ENCODE data around the gene DACT3.

The DACT3 gene, protein sequence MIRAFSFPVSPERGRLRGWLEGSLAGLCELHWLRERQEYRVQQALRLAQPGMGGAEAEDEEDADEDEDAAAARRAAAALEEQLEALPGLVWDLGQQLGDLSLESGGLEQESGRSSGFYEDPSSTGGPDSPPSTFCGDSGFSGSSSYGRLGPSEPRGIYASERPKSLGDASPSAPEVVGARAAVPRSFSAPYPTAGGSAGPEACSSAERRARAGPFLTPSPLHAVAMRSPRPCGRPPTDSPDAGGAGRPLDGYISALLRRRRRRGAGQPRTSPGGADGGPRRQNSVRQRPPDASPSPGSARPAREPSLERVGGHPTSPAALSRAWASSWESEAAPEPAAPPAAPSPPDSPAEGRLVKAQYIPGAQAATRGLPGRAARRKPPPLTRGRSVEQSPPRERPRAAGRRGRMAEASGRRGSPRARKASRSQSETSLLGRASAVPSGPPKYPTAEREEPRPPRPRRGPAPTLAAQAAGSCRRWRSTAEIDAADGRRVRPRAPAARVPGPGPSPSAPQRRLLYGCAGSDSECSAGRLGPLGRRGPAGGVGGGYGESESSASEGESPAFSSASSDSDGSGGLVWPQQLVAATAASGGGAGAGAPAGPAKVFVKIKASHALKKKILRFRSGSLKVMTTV

DNA sequence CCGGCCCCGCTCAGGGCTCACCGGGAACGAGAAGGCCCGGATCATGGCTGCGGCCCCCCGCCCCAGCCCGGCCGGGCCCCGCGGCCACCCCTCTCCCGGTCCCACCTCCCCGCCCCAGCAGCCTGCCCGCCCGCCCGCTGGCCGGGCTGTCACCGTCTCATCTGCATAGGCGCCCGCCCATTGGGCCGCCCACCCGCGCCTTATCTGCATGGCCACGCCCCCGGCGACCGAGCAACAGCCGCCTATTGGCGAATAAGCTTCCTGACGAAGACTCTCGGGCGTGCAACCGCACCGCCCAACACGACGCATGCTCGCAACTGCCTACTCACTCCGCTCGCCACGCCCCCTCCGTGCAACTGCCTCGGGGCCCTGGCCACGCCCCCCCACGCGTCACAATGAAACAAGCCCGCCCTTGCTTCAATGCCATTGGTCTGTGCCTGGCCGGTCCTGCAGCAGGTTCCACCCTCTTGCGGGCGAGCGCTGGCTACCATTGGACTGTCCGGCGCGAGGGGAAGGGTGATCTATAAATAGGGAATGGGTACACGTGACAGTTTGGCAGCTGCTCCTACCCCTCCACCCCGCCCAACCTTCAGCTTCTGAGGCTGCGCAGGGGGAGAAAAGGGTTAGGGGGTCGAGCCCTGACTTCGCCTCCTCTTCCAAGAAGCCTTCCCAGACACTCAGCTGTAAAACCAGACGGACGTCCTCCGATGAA, at the start of gene DACT3:
Gene DACT3 (minus strand): TSS at position 163 of the 712 bp plus-strand sequence. CDS start 118 bp downstream, at position 45.
- DNase-seq: peak; percentile 100

DNA sequence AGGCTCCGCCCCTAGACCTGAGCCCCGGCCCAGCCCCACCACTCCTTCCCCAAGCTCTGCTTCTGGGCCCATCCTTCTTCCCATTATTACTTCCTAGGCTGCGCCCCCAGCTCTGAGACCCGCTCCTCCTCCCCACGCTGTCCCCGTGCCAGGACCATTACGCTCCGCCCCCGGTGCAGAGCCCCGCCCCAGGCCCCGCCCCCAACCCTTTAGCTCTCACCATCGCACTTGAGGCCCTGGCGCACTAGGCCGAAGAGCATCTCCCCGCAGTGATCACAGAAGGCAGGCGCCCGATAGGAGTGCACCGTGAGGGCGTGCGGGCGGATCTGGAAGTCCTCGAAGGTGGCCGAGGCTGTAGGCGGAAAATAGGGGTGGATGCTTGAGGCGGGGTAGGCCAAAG, 49.7 kb upstream of the DACT3 start:
- DNase-seq: no peak

DNA sequence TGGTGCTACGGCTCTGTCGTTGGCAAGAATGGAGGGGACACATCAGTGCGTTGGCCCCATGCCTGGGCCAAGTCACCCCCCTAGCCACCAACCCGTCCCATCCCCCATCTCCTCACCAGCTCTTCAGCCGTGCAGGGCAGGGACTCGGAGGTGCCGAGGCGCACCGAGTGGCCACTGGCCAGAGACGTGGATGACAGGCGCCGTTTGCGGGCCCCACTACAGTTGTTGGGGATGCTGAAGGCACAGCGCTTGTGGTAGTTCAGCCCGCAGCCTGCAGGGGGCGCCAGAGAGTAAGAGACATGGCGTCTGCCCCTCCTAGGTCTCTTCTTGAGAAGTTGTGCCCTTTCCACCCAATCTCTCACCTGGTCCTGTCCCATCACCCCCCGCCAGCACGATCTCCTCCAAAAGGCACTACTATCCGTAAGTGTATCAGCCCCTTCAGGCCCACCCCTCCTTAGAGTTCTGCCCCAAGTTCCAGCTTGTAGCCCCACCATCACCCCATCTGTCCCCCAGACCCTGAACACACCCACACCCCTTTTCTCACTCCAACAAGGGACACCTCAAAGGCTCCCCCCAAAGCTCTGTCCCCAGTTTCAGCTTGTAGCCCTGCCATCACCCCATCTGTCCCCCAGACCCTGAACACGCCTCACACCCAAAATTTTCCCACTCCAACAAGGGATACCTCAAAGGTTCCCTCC, 43.5 kb upstream of the DACT3 start:
- DNase-seq: peak; percentile 78

DNA sequence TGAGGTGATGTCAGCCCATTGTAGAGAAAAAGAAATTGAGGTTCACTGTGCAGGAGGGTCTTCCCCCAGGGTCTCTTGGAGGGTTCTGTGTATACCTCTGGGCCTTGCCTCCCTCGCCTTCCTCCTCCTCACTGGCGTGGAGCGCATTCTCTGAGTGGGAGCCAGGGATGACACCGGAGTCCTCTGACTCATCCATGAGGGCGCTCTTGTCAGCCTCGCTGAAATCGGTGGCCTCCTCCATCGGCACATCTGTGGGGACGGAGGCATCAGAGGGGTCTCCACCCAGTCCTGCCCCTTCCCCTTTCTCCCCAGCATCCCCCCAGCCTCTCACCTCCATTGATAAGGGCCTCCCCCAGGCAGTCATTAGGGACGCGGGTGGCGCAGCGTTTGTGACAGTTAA, 39.7 kb upstream of the DACT3 start:
- no peak for DNase-seq

DNA sequence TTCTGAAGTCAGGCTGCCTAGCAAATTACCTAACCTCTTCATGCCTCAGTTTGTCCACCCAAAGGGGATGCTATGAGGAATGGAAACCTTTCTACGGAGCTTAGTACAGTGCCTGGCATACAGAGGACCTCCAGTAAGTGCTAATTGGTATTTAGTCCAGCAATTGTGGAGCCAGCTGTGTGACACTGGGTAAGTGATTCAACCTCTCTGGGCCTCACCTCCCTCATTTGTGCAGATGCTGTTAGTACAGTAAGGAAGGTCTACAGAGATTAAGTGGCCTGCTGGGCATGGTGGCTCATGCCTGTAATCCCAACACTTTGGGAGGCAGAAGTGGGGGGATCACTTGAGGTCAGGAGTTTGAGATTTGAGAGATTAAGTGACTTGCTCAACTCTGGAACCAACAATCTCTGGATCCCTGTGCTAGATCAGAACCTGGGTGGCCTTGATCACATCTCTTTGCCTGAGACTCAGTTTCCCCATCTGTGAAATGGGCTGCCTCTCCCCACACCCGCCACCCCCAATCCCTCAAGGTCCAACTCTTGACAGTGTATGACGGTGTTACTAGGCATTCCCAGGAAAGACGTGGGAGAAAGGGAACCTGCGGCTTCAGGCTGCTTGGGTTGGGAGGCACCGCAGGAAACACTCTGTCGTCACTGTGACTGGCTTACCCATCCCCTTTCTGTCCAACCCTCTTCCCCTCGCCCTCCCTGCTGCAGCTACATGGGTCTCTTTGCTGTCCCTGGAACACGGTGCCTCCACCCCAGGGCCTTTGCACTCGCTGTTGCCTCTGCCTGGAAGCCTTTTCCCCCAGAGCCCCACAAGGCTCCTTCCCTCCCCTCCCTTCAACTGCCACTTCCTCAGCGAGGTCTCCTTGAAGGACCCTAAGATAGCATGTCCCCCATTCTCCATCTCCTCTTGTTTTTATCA, 37.7 kb upstream of the DACT3 start:
- no peak for DNase-seq

DNA sequence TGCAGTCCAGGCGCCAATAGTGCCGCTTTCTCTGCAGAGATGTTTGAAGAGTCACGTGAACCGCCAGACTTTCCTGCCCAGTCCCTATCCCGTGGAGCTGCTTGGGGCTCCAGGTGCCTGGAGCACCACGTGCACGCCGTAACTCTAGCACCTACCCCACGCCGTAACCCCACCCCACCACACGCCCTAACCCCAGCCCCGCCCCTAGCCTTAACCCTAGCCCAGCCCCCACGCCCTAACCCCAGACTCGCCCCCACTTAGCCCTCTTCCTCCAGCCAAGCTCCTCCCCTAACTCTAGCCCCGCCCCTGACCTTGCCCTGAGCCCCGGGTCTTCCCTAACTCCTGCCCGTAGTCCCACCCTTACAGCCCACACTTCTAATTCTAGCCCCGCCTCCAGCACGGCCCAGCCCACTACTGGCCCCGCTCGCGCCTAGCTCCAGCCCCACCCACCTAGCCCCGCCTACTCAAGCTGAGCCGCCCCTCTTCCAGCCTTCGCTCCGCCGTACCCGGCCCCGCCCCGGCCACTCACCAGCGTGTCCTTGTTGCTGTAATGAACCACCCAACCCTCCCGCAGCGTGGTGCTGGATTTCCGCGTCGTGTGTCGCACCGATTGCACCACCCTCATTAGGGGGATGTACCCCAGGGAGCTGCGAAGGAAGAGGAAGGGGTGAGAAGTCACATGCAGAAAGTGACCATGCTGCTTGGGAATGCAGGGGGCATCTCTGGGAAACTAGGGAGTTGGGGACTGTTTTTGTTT, 36.4 kb upstream of the DACT3 start:
- DNase-seq: no peak

DNA sequence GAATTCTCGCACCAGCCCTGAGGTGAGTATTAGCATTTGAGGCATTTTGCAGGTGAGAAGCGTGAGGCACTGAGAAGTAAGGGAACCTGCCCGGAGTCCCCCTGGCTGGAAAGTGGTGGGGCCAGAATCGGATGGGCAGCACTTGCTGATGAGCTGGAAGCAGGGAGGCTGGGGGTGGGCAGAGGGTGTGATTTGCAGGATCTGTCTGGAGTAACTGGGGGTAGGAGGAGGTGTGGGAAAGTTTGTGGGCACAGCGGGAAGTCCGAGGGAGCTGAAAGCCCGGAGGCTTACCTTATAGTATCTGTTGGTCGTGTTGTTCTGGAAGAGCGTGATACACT, 35.9 kb upstream of the DACT3 start:
- no peak for DNase-seq

DNA sequence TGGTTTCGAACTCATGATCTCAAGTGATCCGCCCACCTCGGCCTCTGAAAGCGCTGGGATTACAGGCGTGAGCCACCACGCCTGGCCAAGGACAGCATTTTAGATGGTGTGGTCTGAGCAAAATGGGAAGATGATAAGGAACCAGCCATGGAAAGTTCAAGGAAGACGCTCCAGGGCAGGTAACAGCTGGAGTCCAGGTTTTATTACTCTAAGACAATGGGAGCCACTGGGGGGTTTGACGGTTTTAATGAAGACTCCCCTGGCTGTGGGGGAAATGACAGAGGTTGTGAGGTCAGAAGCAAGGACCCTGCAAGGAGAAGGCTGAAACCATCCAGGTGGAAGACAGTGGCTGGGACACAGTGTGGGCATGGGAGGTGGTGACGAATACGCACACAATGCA, 35.1 kb upstream of the DACT3 start:
- DNase-seq: no peak

DNA sequence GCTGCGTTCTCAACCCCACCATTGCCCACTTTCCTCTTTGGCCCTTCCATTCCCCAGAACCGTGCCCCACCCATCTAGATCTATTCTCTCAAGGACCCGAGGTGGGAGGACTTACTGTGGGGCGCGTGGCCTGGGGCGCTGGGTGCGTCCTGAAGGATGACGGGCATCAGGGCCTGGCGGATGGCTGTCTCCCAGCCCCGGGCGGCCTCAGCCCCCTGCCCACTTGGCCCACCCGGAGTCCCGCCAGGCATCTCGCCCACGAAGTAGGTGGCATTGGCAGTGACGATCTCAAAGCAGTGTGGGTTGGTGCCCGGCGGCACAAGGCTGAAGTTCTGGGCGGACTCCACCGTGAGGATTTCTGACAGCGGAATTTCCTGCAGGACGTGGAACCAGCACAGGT, 32.8 kb upstream of the DACT3 start:
- no peak for DNase-seq

DNA sequence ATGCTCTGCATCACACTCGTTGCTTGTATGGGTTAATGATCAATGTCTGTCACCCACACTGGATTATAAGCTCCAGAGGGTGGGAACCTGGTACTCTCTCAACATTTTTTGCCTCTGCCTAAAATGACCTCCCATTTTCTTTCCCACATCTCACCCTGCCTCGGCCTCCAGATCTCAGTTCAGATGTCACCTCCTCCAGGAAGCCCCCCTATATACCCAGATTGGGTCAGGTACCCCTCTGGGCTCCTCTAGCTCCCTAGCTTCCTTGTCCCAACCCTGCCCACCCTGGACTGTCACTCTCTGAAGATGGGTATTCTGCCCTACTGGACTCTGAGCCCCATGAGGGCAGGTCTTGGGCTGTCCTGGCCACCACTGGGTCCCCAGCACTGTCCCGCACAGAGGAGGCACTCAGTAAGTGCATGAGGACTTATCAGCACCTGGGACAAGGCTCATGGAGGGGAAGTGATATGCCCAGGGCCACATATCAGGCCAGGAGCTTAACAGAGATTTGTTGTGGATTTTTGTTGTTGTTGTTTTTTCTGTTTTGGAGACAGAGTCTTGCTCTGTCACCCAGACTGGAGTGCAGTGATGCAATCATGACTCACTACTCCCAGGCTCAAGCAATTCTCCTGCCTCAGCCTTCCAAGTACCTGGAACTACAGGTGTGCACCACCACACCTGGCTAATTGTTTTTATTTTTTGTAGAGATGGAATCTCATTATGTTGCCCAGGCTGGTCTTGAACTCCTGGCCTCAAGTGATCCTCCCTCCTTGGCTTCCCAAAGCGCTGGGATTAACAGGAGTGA, 32.1 kb upstream of the DACT3 start:
- no peak for DNase-seq

DNA sequence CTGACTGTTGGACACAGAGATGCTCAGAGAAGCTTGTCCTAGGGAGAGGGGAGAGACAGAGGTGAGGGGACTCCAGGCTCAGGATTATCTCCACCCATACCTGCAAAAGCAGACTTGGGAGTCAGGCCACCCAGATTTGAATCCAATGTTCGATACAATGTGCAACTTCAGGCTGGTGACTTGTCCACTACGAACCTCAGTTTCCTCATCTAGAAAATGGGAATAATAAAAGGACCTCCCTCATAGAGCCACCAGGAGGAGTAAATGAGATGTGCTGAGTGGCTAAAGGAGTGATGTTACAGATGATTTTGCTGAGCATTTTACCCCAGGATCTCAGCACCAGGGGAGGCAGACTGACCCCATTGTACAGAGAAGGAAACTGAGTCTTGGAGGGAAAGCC, 31.0 kb upstream of the DACT3 start:
- DNase-seq: no peak

DNA sequence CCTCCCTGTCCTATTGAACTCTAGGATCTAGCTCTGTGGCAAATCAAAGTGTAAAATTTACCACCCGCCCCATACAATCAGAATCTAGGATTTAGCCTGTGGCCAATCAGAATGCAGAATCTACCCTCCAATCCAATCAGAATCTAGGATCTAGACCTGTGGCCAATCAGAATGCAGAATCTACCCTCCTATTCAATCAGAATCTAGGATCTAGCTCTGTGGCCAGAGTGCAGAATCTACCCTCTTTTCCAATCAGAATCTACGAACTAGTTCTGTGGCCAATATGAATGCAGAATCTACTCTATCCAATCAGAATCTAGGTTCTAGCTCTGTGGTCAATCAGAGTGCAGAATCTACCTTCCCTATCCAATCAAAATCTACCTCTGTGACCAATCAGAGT, 30.1 kb upstream of the DACT3 start:
- DNase-seq: no peak

DNA sequence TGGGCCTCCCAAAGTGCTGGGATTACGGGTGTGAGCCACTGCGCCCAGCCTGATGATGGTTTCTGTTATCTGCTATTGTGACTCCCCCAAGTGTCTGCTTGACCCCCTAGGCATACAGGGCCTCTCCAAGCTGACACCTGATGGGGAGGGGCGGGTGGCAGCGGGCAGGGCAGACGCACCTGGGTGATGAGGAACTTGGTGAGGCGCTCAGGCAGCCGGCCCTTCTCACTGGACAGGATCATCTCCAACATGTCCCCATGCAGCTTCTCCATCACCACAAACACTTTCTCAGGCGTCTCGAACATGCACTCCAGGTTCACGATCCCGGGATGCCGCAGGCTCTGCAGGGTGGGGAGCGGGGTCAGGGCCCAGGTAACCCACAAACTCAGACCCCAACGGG, 28.4 kb upstream of the DACT3 start:
- no peak for DNase-seq

DNA sequence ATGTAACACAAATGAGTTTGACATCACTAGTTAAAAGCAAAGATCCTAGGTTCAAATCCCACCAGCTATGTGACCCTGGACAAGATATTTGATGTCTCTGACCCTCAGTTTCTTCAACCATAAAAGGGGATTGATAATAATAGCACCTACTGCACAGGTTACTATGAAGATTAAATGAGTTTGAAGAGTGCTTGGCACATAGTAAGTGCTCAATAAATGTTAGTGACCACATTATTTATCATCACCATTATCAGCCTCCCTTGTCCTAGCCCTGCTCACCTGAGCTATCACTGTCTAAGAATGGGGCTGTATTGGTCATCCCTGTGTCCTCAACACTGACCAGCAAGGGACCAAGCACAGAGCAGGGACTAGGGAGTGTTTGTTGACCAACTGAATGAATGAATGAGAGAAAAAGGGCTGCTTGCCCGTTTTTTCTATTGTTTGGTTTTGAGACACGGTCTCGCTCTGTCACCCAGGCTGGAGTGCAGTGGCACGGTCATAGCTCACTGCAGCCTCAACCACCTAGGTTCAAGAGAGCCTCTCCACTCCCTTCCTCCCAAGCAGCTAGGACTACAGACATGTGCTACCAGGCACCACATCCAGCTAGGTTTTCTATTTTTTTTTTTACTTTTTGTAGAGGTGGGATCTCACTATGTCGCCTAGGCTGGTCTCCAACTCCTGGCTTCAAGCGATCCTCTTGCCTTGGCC, 26.6 kb upstream of the DACT3 start:
- DNase-seq: no peak

DNA sequence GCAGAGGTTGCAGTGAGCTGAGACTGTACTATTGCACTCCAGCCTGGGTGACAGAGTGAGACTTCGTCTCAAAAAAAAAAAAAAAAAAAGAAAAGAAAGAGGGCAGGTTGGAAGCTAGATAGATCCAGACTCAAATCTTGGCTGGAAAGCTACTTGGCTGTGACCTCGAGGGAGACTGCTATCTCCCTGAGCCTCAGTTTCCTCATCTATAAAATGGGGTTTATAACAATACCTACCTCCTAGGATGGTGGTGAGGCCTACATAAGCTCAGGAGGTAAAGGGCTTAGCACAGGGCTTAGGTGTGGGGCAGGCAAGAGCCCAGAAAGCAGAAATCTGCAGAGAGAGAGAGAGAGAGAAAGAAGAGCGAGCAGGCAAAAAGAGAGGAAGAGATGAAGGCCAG, 24.2 kb upstream of the DACT3 start:
- no peak for DNase-seq

DNA sequence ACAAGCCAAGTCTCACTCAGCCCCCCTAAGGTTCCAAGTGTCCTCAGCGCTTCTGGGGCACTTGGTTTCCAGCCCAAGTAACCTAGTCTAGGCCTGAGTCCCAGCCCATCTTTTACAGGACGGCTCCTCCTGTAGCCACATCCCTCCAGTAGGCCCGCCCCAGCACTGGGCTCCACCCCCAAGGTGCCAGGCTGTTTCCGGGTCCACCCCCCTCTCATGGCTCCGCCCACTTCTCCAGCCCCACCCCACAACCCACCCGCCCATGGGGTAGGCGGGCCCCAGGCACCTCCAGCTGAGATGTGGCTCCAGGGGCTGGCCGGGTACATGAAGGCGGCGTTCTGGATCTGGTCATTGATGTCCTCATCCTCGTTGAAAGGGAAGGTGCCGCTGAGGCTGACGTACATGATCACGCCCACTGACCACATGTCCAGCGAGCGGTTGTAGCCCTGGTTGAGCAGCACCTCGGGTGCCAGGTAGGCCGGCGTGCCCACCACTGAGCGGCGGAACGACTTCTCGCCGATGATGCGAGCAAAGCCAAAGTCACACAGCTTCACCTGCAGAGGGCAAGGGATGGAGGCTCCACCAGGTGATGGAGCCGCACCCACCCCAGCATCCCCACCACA, 17.2 kb upstream of the DACT3 start:
- DNase-seq: peak; percentile 43

DNA sequence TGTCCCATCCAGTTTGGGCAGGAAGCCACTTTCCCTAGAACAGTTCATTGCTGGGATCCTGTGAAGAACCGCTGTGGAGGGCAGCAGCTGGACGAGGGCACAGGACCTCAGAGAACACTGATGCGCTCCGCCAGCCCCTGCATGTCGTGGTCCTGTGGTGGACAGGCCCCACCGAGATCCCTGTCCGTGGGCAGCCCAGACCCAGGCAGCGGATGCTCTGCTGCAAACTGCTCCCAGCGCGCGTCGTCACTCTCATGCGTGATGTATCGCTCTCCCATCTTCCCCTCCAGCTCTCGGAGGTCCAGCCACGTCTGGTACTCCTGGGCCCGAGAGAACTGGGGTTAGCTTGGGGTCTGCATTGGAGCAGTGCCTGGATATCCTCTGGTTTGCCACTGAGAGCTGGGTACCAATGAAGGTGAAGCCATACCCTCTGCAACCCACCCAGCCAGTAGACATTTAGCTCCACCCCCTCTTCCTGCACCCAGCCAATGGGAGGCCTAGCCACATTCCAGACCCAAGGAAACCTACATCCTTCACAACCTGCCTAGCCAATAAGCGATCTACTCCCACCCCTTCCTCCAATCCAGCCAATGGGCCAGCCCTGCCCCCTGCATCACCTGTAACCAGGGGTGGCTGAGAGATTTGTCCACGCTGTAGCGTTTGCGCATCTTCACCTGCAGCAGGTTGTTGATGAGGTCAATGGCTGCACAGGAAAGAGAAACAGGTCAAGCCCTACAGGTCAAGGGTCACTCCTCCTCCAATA, 13.6 kb upstream of the DACT3 start:
- no peak for DNase-seq

DNA sequence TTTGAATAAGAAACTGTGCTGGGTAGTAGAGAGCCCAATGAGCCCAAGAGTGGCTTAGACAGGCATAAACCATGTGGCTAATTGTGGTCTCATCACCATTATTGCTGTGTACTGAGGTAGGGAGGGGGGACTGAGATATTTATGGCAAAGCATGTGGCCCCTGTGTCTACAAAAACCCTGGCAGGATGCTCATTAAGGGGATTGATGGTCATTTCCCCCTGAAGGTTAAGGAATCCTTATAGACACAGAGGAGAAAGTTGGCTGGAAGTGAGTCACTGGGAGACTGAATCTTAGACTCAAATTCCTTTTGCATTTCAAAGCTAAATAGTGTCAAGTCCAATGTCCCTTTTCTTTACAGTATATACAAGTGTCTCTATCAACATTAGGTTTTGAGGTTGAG, 9.8 kb upstream of the DACT3 start:
- DNase-seq: no peak

DNA sequence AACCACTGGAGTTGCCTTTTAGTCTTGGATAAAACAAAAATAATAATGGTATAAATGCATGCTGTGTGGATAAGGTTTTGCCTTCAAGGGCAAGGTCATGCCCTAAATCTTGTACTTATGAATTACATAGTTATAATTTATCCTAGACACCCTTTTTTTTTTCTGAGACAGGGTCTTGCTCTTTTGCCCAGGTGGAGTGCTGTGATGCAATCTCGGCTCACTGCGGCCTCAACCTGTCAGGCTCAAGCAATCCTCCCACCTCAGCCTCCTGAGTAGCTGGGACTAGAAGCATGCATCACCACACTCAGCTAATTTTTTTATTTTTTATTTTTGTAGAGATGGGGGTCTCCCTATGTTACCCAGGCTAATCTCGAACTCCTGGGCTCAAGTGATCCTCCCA, 7.7 kb upstream of the DACT3 start:
- DNase-seq: no peak
